HT-29 (cell line): Measurements from ENCODE around the gene THEM5. TPM values are rescaled to one million over a fixed set of nuclear protein-coding genes. Genes with fewer than 3 reads are reported as not detected.

ENCODE experiments used
- DNase-seq: peaks from one replicate; pipeline ENCODE4 v3.0.0-alpha.2; 2015; ENCODE audit warnings: low spot score
- total RNA-seq: library from RNA; depleted of rRNA; stranded (reverse); fragments of >200 nt; shearing (Covaris generic); gene quantifications from 2 replicates; pipeline ENCODE4 v1.2.3, GENCODE V29; 2014

The THEM5 gene
- total RNA-seq, 1 experiment from 2014 or later, result not detected

DNA sequence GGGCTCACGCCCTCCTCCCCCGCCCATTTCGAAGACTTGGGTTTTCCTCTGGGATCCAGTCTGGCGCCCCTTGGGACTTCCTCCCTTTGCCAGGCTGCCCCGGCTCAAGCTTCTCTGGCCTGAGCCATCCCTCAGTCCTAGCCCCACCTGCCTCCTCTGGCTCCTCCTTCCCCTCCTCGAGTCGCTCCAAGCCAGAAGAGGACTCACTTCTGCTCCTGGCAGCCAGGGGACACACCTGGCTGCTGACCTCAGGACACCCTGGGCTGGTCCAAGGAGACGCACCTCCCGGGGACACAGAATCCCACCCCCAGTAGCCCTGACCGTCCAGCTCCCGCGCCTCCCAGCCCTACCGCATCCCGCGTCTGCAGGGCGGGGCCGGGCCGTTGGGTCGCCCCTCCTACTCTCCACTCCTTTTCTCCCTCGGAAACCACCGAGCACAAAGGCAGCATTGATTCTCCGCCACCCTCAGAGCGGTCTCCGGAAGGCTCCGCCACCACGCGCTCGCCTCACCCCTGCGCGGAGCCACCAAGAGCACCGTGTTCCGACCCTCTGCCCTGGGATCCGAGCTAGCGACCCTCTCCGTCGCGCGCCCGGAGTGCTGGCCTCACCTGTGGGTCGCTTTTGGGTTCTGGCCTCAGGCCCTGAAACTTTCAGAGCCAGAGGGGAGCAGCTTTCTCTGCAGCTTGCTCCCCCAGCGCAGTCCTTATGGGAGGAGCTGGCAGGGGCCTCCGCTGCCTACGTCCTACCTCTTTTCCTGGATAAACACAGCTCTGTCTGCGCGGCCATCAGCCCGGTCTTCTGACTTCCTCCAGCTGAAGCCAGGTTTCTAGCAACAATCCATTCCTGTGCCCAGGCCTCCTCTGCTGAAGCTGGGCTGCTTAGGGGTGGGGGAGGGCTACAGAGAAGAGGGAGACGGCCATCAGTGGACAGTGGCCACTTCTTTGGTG, 13.8 kb downstream of the THEM5 start, which contains the start of gene C2CD4D:
Gene C2CD4D (minus strand): TSS at position 364 of the 947 bp plus-strand sequence. CDS start 831 bp downstream, outside the sequence.
- DNase-seq, result peak; percentile 96

DNA sequence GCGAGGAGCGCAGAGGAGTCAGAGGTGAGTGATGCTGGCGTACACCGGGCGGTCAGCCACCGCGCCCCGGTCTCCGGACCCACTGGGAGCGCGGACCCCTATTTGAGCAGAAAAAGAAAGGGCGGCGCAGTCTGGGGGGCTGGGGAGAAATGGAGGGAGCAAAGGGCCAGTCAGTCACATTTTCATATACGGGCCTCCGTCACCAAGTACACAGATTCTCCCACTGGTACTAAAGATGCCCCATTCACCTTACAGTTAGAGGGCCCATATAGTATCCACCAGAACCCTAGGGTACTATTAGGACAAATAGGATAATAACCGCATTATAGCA, 14.5 kb downstream of the THEM5 start:
- no peak for DNase-seq

DNA sequence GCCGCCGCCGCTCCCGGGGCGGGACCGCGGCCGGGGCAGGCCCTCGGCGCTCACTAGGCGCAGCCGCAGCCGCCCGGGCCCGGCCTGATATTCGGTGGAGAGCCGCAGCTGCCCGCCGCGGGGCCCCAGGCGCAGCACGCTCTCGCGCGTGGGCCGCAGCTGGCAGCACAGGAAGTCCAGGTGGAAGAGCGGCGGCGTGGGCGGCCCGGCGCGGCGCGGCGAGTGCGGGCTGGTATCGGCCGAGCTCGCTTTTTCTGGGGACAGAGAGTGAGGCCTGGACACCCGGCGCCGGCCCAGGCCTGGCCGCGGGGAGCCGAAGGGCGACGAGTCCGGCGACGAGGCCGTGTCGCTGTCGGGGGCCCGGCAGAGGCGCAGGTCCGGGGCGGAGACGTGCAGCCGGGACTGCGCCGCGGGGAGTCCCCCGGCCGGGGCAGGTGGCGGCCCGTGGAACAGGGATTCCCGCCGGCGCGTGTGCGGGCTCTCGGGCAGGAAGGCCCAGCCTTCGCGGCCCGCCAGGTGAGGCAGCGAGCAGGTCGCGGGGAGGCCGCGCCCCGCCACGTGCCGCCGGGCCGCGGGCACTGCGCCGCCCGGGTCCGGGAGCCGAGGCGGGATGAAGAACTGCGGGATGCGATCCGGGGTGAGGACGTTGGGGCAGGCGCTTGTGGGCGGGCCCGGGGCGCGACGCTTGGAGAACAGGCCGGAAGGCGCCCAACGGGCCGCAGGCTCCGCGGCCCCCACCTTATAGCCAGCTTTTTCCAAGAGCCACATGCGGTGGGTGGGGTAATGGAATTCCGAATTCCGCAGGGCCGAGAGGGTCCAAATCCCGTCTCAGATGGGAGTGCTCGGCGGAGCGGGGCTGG, 15.1 kb downstream of the THEM5 start:
- DNase-seq, result no peak

DNA sequence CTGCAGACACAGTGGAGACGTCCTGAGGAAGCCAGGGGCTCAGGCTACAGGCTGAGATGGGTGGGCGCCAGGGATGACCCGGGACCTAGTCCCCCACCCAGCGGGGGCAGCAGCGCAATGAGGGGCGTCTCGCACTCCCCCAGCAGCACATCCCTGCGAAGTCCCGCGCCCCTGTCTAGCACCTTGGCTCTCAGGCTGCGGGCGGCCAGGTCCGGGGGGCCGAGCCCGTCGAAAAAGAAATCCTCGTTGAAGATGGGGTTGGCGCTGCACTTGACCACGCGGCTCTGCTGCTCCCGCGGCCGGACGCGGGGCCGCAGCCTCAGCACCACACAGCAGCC, 15.7 kb downstream of the THEM5 start:
- no peak for DNase-seq

DNA sequence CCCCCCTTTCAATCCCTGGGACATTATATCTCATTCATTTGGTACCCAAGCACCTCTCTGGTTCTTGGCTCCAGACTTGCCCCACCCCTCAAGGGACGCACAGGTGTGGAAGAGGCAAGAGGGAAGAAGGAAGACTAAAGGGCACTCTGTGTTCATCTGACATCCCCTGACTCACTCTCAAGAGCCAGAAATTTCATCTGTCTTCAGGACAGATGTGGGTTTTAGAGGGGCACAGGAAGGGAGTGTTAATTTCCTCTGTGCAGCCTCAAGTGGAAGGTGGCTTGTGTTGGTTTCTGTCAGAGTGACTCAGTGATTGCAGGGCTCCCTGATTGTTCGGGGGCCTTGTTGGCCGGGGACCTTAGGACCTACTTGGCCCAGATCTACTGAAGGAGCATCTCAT, 16.3 kb downstream of the THEM5 start:
- no peak for DNase-seq

DNA sequence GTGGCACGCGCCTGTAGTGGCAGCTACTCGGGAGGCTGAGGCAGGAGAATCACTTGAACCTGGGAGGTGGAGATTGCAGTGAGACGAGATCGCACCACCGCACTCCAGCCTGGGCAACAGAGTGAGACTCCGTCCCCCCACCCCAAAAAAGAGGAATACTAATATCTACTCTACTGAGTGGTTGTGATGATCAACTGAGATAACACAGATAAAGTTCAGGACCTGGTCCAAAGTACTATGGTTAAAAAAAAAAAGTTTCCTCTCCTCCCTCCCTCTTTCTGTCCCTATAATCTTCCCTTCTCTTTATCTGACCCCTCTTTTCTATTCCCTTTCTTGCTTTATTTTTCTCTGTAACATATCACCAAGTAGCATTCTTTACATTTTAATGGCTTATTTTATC, 17.9 kb downstream of the THEM5 start:
- DNase-seq, result no peak

DNA sequence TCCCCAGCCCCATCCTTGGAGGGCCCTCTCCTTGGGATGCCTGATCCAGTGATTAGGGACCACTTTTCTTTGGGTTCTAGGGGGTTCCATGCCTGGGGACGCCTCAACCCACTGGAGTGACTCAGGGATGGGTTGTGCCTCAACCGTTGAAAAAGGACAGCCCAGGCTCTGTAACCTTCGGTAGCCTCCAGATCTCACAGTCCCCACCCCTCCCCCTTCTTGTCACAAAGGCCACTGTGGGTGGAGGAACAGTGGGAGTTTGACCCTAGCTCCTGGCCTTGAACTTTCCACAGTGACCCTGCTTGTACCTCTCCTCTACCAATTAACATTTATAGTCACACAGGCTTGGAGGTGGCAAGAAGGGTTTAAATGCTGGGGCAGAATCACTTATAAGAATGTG, 19.3 kb downstream of the THEM5 start:
- DNase-seq, result no peak

DNA sequence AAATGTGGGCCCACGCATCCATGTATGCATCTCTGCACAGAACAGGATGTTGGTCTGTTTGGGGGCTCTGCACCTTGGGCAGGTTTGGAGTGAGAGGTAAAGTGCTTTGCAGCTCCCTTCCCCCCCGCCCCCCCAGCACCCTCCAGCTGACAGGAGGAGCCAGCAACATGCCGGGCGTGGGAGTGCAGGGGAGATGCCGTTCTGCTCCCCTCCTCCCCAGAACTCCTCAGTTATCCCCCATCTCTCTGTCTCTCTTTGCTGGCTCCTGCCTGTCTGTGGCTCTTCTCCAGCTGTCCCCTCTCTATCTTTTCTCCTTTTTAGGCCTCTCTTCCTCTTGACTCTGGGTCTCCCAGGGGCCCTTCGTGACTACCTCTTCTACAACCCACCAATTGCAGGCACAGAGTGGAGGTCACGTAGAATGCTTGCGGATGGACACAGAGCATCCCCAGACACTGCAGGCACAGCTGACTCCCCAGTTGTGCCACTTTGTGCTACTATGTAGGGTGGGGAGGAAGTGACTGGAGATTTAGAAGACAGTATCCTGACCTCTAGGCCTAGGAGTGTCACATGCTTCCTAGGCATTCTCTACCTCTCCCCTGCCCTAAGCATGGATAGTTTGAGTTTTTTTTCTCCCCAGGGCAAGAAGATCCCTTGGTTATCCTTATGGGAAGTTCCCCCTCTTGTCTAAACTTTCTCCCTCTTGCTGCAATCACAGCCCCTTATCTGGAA, 20.2 kb downstream of the THEM5 start:
- DNase-seq, result no peak

DNA sequence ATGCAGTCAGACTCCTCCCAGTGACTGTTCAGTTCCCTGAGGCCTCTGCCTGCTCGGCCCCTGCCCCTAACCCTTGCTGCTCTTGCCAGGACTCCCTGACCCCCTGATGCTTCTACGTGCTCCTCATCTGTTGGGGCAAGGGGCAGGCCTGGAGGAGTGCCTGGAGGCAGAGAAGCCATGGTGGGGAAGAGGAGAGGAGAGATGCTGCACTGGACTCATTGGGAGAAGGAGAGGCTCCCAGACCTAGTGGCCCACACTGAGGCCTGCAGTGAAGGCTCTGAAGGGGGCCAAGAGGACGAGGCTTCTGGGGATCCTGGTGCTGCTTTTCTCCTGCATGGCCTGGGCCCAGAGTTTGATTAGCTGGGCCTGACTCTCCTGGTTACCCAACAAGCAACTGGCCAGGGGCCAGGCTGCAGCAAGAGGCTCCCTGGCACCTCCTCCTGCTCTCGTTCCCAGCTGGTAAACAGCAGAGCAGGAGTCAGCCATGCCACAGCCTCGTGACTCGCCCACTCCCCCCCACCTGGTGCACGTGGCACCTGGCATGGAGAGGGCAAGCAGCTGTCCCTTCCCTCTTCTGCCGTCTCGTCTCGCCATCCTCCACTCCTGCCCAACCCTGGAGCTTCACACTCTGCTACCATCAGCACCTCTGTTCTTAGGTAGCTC, 21.1 kb downstream of the THEM5 start:
- peak; percentile 49 for DNase-seq

DNA sequence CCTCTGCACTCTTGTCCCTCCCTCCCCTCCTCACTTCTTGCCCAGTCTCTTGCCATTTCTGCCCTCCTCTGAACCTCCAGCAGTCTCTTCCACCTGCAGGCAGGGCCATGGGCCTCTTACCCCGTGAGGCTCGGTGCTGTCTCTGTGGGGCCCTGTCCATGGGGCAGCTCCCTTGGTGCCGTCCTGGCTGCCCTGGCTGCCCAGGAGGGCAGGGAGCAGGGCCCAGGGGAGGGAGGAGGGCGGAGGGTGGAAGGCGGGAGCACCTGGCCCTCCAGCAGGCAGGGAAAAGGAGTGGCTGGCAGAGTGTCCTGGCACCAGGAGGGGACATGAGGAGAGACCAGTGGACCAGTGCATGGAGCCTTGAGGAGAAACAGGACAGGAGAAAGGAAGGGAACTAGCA, 21.9 kb downstream of the THEM5 start, which contains the start of gene RORC:
Gene RORC (minus strand): TSS at position 198 of the 400 bp plus-strand sequence. CDS start 38 bp downstream, at position 160.
- no peak for DNase-seq

DNA sequence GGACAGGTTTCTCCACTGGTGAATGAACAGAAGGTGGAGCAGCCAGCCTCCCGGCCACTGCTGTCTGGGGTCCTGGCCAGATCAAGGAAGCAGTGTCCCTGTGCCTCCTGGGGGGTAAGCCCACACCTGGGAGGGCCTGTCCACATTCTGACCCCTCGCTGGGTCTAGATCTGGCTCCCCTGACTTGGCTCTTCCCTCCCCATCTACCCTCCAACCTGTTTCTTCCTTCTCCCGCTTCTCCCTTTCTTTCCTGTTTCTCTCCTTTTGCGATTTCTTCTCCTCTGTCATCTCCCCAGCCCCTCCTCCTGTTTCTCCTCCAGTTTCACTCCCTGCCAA, 22.3 kb downstream of the THEM5 start:
- no peak for DNase-seq

DNA sequence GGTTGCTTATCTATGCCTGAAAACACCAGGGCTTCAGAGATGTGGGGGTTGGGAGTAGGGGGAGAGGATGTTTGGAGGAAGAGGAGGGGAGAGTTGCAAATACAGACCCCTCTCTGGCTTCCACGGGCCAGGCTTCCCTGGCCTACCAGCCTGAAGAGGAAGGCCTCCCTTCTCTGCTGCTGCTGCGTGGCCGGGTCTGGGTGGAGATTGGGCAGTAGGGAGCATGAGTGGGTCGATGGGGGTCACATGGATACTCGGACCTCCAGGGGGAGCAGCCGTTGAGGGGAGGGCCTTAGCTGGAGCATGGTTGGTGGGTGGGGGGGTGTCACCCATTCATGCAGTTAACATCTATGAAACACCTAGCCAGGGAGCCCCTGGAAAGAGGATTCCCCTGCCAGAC, 23.5 kb downstream of the THEM5 start:
- DNase-seq, result no peak

DNA sequence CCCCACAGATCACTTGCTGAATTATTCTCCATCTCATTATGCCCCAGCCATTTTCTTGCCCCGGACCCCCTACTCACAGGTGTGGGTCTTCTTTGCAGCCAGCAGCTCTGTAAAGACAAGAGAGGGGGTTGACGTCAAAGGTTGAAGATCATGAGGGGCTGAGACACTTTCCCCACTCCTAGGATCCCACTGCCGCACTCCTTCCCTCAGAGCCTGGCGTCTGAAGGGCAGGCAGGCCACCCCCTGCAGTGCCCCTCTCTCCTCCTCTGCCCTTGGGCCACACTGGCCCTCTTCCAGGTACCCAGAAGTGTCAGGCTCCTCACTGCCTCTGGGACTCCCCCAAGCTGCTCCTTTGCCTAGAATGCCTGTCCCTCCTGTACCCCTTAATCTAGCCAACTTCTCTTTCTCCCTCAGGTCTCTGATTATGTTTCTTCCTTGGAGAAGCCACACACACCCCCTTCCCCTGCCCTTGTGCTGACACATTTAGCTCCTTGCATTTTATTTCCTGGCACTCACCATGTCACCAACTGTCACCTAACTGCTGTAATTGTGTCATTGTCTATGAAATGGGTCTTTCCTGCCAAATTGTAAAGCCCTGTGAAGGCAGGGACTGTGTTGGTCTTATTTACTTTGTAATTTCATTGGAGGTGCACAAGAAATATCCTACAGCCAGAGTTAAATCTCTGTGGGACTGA, 24.0 kb downstream of the THEM5 start:
- DNase-seq, result no peak

DNA sequence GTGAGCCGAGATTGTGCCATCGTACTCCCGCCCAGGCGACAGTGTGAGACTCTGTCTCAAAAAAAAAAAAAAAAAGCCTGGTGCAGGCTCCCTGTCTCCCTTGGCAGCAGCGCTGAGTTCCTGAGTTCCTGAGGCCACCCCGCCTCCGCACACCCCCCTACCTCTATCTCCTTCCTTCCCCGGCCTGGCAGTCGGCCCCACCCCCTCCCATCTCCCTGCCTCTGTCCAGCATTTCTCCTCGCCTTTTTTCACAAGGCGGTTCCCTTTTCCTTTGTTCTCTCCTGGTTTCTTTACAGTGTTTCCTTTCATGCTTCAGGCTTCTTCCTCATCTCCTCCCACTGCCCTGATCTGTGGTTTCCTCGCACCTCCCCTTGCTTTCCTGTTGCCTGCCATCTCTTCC, 24.6 kb downstream of the THEM5 start:
- peak; percentile 80 for DNase-seq

DNA sequence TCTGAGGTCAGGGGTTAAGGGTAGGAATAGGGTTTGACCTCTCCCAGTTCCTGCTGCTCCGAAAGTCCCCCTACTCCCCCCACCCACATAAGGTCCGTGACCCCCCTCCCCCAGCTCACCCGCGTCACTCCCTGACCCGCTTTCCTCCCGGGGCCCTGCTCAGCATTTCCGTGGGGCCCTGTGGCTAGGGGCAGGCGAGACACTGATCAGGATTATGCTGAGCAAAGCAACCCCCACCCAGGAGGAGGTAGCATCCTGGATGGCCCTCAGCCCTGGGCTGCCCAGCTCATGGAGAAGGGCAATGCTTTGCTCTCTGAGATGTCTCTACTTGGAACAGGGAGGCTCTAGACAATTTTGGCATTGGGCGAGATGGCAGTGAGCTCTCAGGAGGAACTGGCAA, 25.7 kb downstream of the THEM5 start:
- no peak for DNase-seq

DNA sequence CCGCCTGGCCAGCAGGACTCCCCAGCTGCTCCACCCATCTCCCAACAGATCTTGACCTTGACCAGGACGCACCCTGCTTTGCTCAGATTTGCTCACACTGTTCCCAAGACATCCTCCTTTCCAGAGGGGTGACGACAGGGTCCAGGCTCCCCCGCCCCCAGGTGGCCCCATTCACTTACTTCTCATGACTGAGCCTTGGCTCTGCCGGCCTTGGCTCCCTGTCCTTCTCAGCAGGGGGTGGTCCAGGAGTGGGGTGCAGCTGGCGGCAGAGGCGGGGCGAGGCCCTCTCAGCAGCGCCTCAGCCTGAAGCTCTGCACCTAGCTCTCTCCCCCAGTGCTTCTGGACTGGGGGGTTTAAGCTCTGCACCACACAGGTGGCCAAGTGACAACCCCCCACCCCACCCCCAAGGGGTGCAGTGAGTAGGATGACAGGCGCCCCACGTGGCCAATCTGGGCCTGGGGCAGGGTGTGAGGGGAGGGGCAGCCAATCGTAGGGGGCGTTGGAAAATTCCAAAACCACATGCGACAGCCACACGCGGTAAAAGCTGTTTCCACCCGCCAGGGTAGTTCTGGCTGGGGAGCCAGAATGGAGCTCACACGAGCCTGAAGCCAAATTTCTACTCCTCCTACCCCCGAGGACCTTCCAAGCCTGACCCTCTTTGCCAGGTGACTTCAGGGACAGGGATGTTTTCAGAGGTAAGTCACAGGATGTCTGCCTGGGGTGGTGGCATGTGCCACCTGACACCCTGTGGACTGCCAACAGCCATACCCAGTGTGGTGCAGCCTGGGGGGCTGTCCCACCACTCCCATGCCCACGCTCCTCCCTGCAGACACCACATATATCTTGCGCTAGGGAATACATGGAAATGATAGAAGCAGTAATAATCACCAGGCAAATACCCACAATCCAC, 27.5 kb downstream of the THEM5 start:
- DNase-seq, result no peak

DNA sequence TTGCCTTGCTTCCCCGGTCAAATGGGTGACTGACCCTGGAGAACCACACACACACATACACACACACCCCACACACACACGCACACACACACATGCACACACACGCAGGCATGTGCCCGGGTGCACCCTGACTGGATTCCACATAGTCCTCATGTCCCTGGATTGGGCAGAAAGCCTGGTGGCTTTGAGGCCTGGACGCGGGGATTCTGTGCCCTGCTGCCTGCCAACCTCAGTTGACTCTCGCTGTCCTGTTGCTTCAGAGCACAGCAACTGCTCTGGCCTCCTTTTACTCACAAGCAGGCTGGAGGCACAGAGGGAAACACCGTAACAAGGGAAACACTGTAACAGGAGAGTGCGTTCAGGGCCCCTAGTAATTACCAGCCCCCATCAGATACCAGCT, 28.3 kb downstream of the THEM5 start:
- no peak for DNase-seq

DNA sequence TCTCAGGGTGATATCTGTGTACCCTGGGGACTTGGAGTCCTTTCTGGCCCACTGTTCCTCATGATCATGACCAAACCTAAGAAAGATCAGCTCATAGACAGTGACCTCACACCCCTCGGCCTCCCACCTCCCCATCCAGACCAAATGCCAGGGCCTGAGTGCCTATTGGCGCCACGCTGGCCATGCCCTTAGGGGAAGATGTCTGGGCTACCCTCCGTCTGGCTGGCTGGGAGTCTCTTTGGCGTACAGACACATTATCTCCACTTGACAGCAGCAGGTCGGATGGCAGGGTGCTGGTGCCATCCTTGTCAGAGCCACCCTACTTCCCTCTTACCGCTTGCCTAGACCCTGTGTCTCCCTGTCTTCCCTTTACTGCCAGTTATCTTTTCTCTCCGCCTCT, 30.3 kb downstream of the THEM5 start:
- no peak for DNase-seq

DNA sequence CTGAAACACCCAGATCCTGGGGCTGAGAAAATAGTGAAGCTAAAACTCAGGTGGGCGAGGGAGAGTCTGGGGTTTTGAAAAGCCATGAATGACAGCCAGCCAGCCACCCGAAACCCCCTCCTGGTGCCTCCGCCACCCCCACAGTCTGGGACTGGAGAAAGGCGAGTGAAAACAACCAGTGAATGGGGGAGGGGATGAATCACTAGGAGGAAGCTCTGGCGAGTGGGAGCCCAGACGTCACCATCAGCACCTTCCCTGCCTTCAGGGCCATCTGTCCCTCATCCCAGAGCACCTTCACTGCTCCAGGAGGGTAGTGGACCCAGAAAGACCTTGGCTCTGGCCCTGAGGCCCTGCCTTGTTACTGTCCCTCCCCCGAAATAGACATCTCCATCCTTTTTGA, 31.1 kb downstream of the THEM5 start:
- DNase-seq, result no peak

DNA sequence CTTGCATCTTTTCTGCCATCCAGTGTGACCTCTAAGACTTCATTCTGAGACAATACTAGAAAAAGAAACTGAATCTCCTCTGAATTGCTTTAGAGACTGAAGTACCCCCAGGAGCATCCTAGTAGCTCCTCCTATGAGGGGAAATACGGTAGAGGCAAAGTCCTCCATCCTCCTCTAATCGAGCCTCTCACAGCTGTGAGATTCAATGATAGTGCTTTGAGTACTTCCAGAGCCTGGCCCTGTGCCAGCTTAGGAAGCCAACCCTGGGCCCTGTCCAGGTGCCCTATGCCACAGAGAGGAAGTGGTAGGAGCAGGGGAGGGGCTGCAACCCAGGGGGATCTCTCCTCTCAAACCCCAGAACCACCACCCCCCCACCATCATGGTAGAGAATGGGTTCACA, 32.6 kb downstream of the THEM5 start:
- peak; percentile 36 for DNase-seq
